Stimulated activated memory B cell treated with anti-CD40 and anti-IgM and Interleukin-4, amounts not matched to agents 10 μg/mL and 1 μg/mL and 100 μg/mL, for 72 hours (primary cell): ENCODE measurements around the gene DHRSX.
"Not testable (repeated sequence)": the region's sequence is repeated elsewhere in the genome, so short reads cannot be mapped to it uniquely, and the experiment has no call there.

Experiments used
- ATAC-seq: fragments of 150-1000 bp; cut with Tn5 transposase; 2 replicates; pipeline ENCODE4 v1.10.0; 2021
- H3K27ac Mint-ChIP-seq: one replicate; pipeline ENCODE4 v1.8.0; 2022; ENCODE audit warnings: mild to moderate bottlenecking, mixed read lengths
- H3K27me3 Mint-ChIP-seq: one replicate; pipeline ENCODE4 v1.8.0; 2022; ENCODE audit warnings: mixed read lengths
- H3K36me3 Mint-ChIP-seq: one replicate; pipeline ENCODE4 v1.8.0; 2022; ENCODE audit warnings: mixed read lengths
- H3K4me1 Mint-ChIP-seq: one replicate; pipeline ENCODE4 v1.8.0; 2022; ENCODE audit warnings: mixed read lengths
- H3K4me3 Mint-ChIP-seq: one replicate; pipeline ENCODE4 v1.8.0; 2022; ENCODE audit warnings: mild to moderate bottlenecking, moderate library complexity, mixed read lengths
- H3K9me3 Mint-ChIP-seq: one replicate; pipeline ENCODE4 v1.8.0; 2022; ENCODE audit warnings: mixed read lengths

The DHRSX gene

GRCh38 chrX:2490634-2491033 lies 10.1 kb downstream of the DHRSX start:
- H3K27me3 Mint-ChIP-seq, result no peaks in the 10 kb centered on the region
- ATAC-seq, result no peak
- no peaks in the 10 kb centered on the region for H3K9me3 Mint-ChIP-seq
- H3K4me1 Mint-ChIP-seq, result peaks cover 21% of the 10 kb centered on the region
- H3K36me3 Mint-ChIP-seq, result peaks cover 47% of the 10 kb centered on the region
- no peak overlapping the region for H3K27ac Mint-ChIP-seq
- H3K4me3 Mint-ChIP-seq, result no peak overlapping the region

- Mint-ChIP-seq H3K9me3 (no peaks in the 10 kb centered on the region), H3K4me1 (peaks cover 18% of the 10 kb centered on the region), H3K27ac (no peak overlapping the region), H3K4me3 (no peak overlapping the region), H3K36me3 (peaks cover 54% of the 10 kb centered on the region), H3K27me3 (no peaks in the 10 kb centered on the region)
- no peak for ATAC-seq
These were observed 11.0 kb downstream of the DHRSX start for GRCh38 chrX:2489446-2490445.

DNA sequence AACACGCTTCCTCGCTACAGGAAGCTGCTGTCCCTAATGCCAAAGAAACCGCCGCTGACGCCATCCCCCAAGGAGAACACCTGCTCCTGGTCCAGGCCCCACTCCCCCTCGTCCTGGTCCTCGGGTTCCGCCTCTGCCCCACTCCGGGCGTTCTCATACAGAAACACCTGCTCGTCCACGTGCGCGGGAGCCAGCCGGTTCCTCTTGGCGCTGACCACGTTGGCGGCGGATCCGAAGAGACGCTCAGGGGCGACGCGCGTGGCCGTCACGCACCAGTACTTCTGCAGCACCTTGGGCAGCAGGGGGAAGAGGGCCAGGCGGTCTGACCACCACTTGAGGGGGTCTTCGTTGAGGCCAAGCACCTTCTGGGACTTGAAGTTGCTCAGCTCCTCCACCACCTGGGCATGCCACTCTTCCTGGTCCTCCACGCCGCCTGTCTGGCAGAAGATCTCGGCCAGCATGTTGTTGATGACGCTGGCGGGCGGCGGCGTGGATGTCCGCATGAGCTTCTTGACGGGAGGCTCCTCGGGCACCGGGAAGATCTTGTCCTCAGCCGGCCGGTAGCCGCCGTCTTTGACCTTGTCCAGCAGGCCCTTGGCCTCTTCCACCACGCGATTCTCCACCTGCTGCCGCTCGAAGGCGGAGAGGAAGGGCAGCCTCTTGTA lies 12.0 kb downstream of the DHRSX start:
- peaks cover 18% of the 10 kb centered on the region for H3K4me1 Mint-ChIP-seq
- H3K27ac Mint-ChIP-seq, result no peak overlapping the region
- no peak overlapping the region for H3K4me3 Mint-ChIP-seq
- peaks cover 62% of the 10 kb centered on the region for H3K36me3 Mint-ChIP-seq
- no peak for ATAC-seq
- H3K27me3 Mint-ChIP-seq, result no peaks in the 10 kb centered on the region
- no peaks in the 10 kb centered on the region for H3K9me3 Mint-ChIP-seq

GRCh38 chrX:2487366-2487765 lies 13.4 kb downstream of the DHRSX start:
- peaks cover 62% of the 10 kb centered on the region for H3K36me3 Mint-ChIP-seq
- H3K27ac Mint-ChIP-seq, result no peak overlapping the region
- no peaks in the 10 kb centered on the region for H3K27me3 Mint-ChIP-seq
- no peak for ATAC-seq
- H3K4me1 Mint-ChIP-seq, result peaks cover 13% of the 10 kb centered on the region
- no peaks in the 10 kb centered on the region for H3K9me3 Mint-ChIP-seq
- H3K4me3 Mint-ChIP-seq, result no peak overlapping the region

- Mint-ChIP-seq H3K4me3 (no peak overlapping the region), H3K27ac (no peak overlapping the region)
These were observed 14.2 kb downstream of the DHRSX start for GRCh38 chrX:2486476-2487133.

DNA sequence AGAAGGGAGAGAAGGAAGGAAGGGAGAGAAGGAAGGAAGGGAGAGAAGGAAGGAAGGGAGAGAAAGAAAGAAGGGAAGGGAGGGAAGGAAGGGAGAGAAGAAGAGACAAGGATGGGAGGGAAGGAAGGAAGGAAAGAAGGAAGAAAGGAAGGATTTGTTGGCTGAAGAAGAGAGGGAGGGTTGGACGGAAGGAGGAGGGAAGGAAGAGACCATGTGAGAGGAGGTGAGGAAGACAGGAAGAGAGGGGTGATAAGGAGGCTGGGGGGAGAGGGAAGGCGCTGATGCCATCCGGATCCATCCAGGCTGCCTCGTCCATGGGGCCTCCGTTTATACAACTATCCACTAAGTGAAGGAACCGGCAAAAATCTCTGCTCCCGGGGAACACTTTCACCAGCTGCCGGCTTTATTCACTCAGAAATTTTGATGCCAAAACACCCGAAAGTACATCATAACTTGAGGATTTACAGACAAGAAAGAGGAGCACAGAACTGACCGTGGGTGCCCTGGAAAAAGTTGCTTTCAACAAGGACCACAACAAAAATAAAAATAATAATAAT lies 14.9 kb downstream of the DHRSX start:
- Mint-ChIP-seq H3K27me3 (no peaks in the 10 kb centered on the region), H3K36me3 (peaks cover 58% of the 10 kb centered on the region), H3K27ac (peak overlapping the region; percentile 53), H3K9me3 (no peaks in the 10 kb centered on the region), H3K4me3 (no peak overlapping the region), H3K4me1 (no peaks in the 10 kb centered on the region)
- no peak for ATAC-seq

More at GRCh38 chrX:2486476-2487133, 14.2 kb downstream of the DHRSX start:
- peaks cover 6% of the 10 kb centered on the region for H3K4me1 Mint-ChIP-seq
- H3K27me3 Mint-ChIP-seq, result no peaks in the 10 kb centered on the region
- H3K36me3 Mint-ChIP-seq, result peaks cover 62% of the 10 kb centered on the region
- ATAC-seq, result no peak
- no peaks in the 10 kb centered on the region for H3K9me3 Mint-ChIP-seq

DNA sequence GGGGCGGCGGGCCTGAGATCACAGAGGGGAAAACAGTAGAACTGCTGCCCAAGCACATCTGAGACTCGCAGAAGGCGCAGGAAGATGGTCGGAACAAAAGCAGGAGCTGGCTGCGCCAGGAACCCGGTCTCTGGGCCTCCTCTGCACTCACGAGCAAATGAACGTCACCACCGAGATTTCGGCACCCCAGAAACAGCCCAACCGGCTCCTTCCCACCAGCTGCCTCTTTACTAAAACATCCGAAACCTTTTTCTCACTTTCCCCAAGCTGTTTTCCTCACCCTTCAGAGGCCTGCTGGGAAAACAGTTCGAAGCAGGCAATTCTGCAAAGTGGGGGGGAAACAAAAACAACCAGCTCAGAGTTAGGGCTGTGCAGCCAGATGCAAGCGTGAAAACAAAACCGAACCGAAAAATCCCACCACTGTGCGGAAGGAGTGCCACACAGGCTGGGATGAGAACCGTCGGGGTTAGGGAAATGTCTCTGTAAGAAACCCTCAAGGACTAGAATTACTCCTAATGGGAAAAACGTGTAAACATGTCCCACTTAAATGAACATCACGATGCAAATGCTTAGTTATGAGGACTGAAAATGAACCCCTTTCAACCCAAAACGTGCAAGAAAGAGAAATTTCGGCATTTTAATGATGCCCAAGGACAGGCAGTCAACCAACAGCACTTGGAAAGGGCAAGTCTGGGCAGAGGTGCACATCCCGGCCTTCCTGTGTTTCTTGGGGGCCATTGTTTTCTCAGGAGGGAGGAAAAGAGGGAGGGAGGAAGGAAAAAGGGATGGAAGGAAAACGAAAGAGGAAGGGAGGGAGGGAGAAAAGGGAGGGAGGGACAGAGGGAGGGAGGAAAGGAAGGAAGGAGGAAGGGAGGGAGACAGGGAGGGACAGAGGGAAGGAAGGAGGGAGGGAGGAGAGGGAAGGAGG lies 15.8 kb downstream of the DHRSX start:
- no peak for ATAC-seq
- peak overlapping the region; percentile 53 for H3K27ac Mint-ChIP-seq
- peaks cover 53% of the 10 kb centered on the region for H3K36me3 Mint-ChIP-seq
- H3K4me3 Mint-ChIP-seq, result no peak overlapping the region
- H3K27me3 Mint-ChIP-seq, result no peaks in the 10 kb centered on the region
- peaks cover 3% of the 10 kb centered on the region for H3K9me3 Mint-ChIP-seq
- no peaks in the 10 kb centered on the region for H3K4me1 Mint-ChIP-seq

- Mint-ChIP-seq H3K9me3 (peaks cover 4% of the 10 kb centered on the region), H3K4me3 (no peak overlapping the region), H3K36me3 (peaks cover 53% of the 10 kb centered on the region), H3K4me1 (no peaks in the 10 kb centered on the region), H3K27ac (no peak overlapping the region), H3K27me3 (no peaks in the 10 kb centered on the region)
- no peak for ATAC-seq
These were observed 16.5 kb downstream of the DHRSX start for GRCh38 chrX:2484256-2484655.

DNA sequence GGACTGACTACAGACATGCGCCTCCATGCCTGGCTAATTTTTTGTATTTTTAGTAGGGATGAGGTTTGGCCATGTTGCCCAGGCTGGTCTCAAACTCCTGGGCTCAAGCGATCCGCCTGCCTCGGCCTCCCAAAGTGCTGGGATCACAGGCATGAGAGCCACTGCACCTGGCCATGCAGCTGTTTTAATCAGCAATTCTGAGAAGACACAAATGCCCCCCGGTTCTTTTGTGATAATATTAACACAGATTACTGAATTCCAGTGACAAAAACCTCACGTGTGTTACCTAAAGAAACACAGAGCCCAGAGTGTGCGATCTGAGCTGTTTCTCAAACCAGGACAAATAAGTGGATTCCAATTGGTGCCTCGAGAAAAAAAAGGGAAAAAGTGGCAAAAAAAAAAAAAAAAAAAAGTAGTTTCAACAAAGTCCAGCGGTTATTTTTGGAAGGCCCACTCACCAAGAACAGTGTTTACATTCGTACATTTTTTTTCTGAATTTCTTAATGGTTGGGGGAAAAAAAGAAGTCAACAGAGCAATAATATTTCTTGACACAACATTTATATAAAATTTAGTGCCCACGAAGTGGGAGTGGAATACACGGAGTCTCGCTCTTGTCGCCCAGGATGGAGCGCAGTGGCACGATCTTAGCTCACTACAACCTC lies 17.2 kb downstream of the DHRSX start:
- H3K4me3 Mint-ChIP-seq, result no peak overlapping the region
- H3K4me1 Mint-ChIP-seq, result no peaks in the 10 kb centered on the region
- no peaks in the 10 kb centered on the region for H3K27me3 Mint-ChIP-seq
- peaks cover 47% of the 10 kb centered on the region for H3K36me3 Mint-ChIP-seq
- ATAC-seq, result no peak
- no peak overlapping the region for H3K27ac Mint-ChIP-seq
- peaks cover 4% of the 10 kb centered on the region for H3K9me3 Mint-ChIP-seq

- H3K9me3 Mint-ChIP-seq, ATAC-seq, H3K27me3 Mint-ChIP-seq, H3K4me3 Mint-ChIP-seq, H3K27ac Mint-ChIP-seq: not testable (repeated sequence)
- Mint-ChIP-seq H3K36me3 (peaks cover 30% of the 10 kb centered on the region), H3K4me1 (peaks cover 12% of the 10 kb centered on the region)
These were observed 19.2 kb downstream of the DHRSX start for GRCh38 chrX:2481597-2481996.

GRCh38 chrX:2479982-2480381 lies 20.8 kb downstream of the DHRSX start:
- ATAC-seq, H3K9me3 Mint-ChIP-seq, H3K27ac Mint-ChIP-seq, H3K4me3 Mint-ChIP-seq, H3K27me3 Mint-ChIP-seq: not testable (repeated sequence)
- peaks cover 23% of the 10 kb centered on the region for H3K4me1 Mint-ChIP-seq
- H3K36me3 Mint-ChIP-seq, result peaks cover 26% of the 10 kb centered on the region

DNA sequence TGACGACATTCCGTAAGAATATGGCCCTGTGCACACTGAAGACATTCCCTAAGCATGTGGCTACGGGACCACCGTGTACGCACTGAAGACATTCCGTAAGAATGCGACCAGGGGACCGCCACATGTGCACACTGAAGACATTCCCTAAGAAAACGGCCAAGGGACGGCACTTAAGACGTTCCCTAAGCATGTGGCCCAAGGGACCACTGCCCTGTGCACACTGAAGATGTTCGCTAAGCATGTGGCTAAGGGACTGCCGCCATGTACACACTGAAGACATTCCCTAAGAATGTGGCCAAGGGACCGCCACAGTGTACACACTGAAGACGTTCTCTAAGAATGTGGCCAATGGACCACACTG lies 21.4 kb downstream of the DHRSX start:
- peaks cover 27% of the 10 kb centered on the region for H3K36me3 Mint-ChIP-seq
- ATAC-seq, result no peak
- peaks cover 4% of the 10 kb centered on the region for H3K9me3 Mint-ChIP-seq
- H3K4me3 Mint-ChIP-seq, result no peak overlapping the region
- H3K4me1 Mint-ChIP-seq, result peaks cover 29% of the 10 kb centered on the region
- H3K27me3 Mint-ChIP-seq, result no peaks in the 10 kb centered on the region
- no peak overlapping the region for H3K27ac Mint-ChIP-seq

- peaks cover 28% of the 10 kb centered on the region for H3K36me3 Mint-ChIP-seq
- no peak for ATAC-seq
- peaks cover 34% of the 10 kb centered on the region for H3K4me1 Mint-ChIP-seq
- H3K4me3 Mint-ChIP-seq, result no peak overlapping the region
- H3K27ac Mint-ChIP-seq, result no peak overlapping the region
- peaks cover 4% of the 10 kb centered on the region for H3K9me3 Mint-ChIP-seq
- no peaks in the 10 kb centered on the region for H3K27me3 Mint-ChIP-seq
These were observed 22.0 kb downstream of the DHRSX start for GRCh38 chrX:2478546-2479419.
